H1 (cell line): Measurements from ENCODE around the gene TXNL4B. TPM values are rescaled to one million over a fixed set of nuclear protein-coding genes. Genes with fewer than 3 reads are reported as not detected.

Experiments used
- CTCF ChIA-PET: fragments of 300-600 bp; sonication (Branson Sonifier 250); formaldehyde crosslinking; loops from one replicate; lab custom pipeline; 2021; ENCODE audit not compliant: partially characterized antibody; lab: Charles Lee
- POLR2A ChIA-PET: fragments of 300-600 bp; sonication (Branson Sonifier 250); formaldehyde crosslinking; loops from one replicate; lab custom pipeline; 2021; ENCODE audit warnings: inconsistent platforms; ENCODE audit not compliant: partially characterized antibody; lab: Charles Lee
- DNase-seq, 2 experiments: peaks; one replicate each; pipeline versions ENCODE4 v3.0.0 to v3.0.0-alpha.2; 2010 to 2022; ENCODE audit warnings: low spot score in 2 of 2, low read depth in 1 of 2, mixed read lengths in 1 of 2
- FAIRE-seq: peaks from 2 replicates; lab custom pipeline; 2011; peaks lifted over from hg19 to GRCh38; lab: Jason Lieb, UNC
- H2AFZ ChIP-seq: 2 replicates; pipeline ENCODE4 v1.8.1; 2012; ENCODE audit warnings: low read length, inconsistent platforms
- H2AK5ac ChIP-seq: 2 replicates; pipeline ENCODE4 v1.6.1; 2013; ENCODE audit warnings: low read depth, low read length
- H2BK120ac ChIP-seq: replicated peaks from 2 replicates; pipeline ENCODE3; 2013; ENCODE audit warnings: low read depth, low read length, inconsistent platforms
- H2BK12ac ChIP-seq: 2 replicates; pipeline ENCODE4 v1.6.1; 2013; ENCODE audit warnings: low read depth, low read length
- H2BK15ac ChIP-seq: 2 replicates; pipeline ENCODE4 v1.6.1; 2013; ENCODE audit warnings: low read length
- H2BK20ac ChIP-seq: 2 replicates; pipeline ENCODE4 v1.6.1; 2013; ENCODE audit warnings: low read length
- H2BK5ac ChIP-seq: 2 replicates; pipeline ENCODE4 v1.6.1; 2013; ENCODE audit warnings: low read depth, low read length
- H3K14ac ChIP-seq: 2 replicates; pipeline ENCODE4 v1.6.1; 2013; ENCODE audit warnings: inconsistent platforms; ENCODE audit not compliant: insufficient read length
- H3K18ac ChIP-seq: 2 replicates; pipeline ENCODE4 v1.6.1; 2013; ENCODE audit warnings: low read length; ENCODE audit errors: extremely low read depth
- H3K23ac ChIP-seq: 2 replicates; pipeline ENCODE4 v1.6.1; 2013; ENCODE audit warnings: inconsistent platforms; ENCODE audit not compliant: insufficient read length
- H3K23me2 ChIP-seq: 2 replicates; pipeline ENCODE4 v1.6.1; 2013; ENCODE audit warnings: low read depth, low read length
- H3K27ac ChIP-seq: 2 replicates; pipeline ENCODE4 v1.6.1; 2011; ENCODE audit warnings: low read depth, low read length, inconsistent platforms
- H3K27me3 ChIP-seq, 4 experiments: replicated peaks in 1 of 4; 1 replicate in 1 of 4; 2 replicates in 3 of 4; pipeline versions ENCODE4 v1.6.1 to v1.8.1; 2011 to 2013; ENCODE audit warnings: low read length in 3 of 4, mild to moderate bottlenecking in 3 of 4, inconsistent platforms in 2 of 4, mixed read lengths in 2 of 4, moderate library complexity in 1 of 4; ENCODE audit not compliant: control insufficient read depth in 3 of 4, insufficient read depth in 3 of 4; ENCODE audit errors: extremely low read depth in 1 of 4
- H3K36me3 ChIP-seq, 4 experiments: 2 replicates each; pipeline versions ENCODE4 v1.6.1 to v1.8.1; 2011 to 2013; ENCODE audit warnings: mild to moderate bottlenecking in 4 of 4, low read length in 3 of 4, moderate library complexity in 2 of 4, control low read depth in 1 of 4, inconsistent platforms in 1 of 4; ENCODE audit not compliant: insufficient read depth in 4 of 4, control insufficient read depth in 2 of 4
- H3K4ac ChIP-seq: replicated peaks from 2 replicates; pipeline ENCODE3; 2013; ENCODE audit warnings: low read length, low read depth, mixed read lengths, inconsistent platforms; ENCODE audit not compliant: insufficient read length
- H3K4me1 ChIP-seq, 4 experiments: replicated peaks in 1 of 4; 1 replicate in 1 of 4; 2 replicates in 3 of 4; pipeline versions ENCODE4 v1.6.1 to v1.8.1; 2011 to 2013; ENCODE audit warnings: low read length in 3 of 4, inconsistent platforms in 2 of 4, mixed read lengths in 1 of 4; ENCODE audit not compliant: insufficient read depth in 4 of 4, control insufficient read depth in 3 of 4
- H3K4me2 ChIP-seq, 2 experiments: 2 replicates each; pipeline versions ENCODE4 v1.6.1 to v1.8.1; 2011 to 2013; ENCODE audit warnings: low read depth in 2 of 2, low read length in 2 of 2, control low read depth in 1 of 2, inconsistent platforms in 1 of 2, mild to moderate bottlenecking in 1 of 2; ENCODE audit not compliant: insufficient read depth in 1 of 2
- H3K4me3 ChIP-seq, 4 experiments: fragments of 200-600, 300-600 bp in 1 of 4; sonication (generic), shearing (Covaris generic), sonication (Bioruptor Twin) in 1 of 4; 2 replicates each; pipeline versions ENCODE4 v1.5.1 to v1.8.1; 2011 to 2016; ENCODE audit warnings: low read length in 4 of 4, low read depth in 3 of 4, control low read depth in 2 of 4, inconsistent platforms in 2 of 4, mild to moderate bottlenecking in 2 of 4, mixed read lengths in 1 of 4, moderate library complexity in 1 of 4; ENCODE audit not compliant: insufficient read depth in 2 of 4; ENCODE audit errors: extremely low read depth in 1 of 4
- H3K56ac ChIP-seq: replicated peaks from 2 replicates; pipeline ENCODE3; 2013; ENCODE audit warnings: low read depth, mild to moderate bottlenecking, mixed read lengths, low read length, inconsistent platforms; ENCODE audit not compliant: insufficient read length
- H3K79me1 ChIP-seq: 2 replicates; pipeline ENCODE4 v1.6.1; 2013; ENCODE audit warnings: low read depth, low read length, control low read depth
- H3K79me2 ChIP-seq, 2 experiments: 2 replicates each; pipeline versions ENCODE4 v1.6.1 to v1.8.1; 2012 to 2013; ENCODE audit warnings: low read length in 2 of 2, mild to moderate bottlenecking in 2 of 2, inconsistent platforms in 1 of 2; ENCODE audit not compliant: insufficient read depth in 2 of 2, control insufficient read depth in 1 of 2
- H3K9ac ChIP-seq, 4 experiments: replicated peaks in 1 of 4; 1 replicate in 1 of 4; 2 replicates in 3 of 4; pipeline versions ENCODE4 v1.6.1 to v1.8.1; 2011 to 2013; ENCODE audit warnings: low read depth in 3 of 4, low read length in 3 of 4, control low read depth in 2 of 4, mild to moderate bottlenecking in 2 of 4, moderate library complexity in 2 of 4, inconsistent platforms in 1 of 4; ENCODE audit errors: extremely low read depth in 1 of 4
- H3K9me3 ChIP-seq, 2 experiments: 2 replicates each; pipeline versions ENCODE4 v1.6.1 to v1.8.1; 2012 to 2013; ENCODE audit warnings: mild to moderate bottlenecking in 2 of 2, moderate library complexity in 2 of 2, control low read depth in 1 of 2, inconsistent platforms in 1 of 2, low read depth in 1 of 2, low read length in 1 of 2, mixed read lengths in 1 of 2; ENCODE audit not compliant: insufficient read depth in 2 of 2
- H4K20me1 ChIP-seq, 2 experiments: replicated peaks in 1 of 2; 2 replicates each; pipeline versions ENCODE3 to v1.8.1; 2011 to 2013; ENCODE audit warnings: inconsistent platforms in 2 of 2, low read length in 2 of 2, mild to moderate bottlenecking in 1 of 2; ENCODE audit not compliant: insufficient read depth in 2 of 2, control insufficient read depth in 1 of 2
- H4K5ac ChIP-seq: 2 replicates; pipeline ENCODE4 v1.6.1; 2013; ENCODE audit warnings: low read length, low read depth, mixed read lengths, inconsistent platforms; ENCODE audit not compliant: insufficient read length
- H4K8ac ChIP-seq: 2 replicates; pipeline ENCODE4 v1.8.0; 2013; ENCODE audit warnings: mild to moderate bottlenecking, moderate library complexity, low read length, inconsistent platforms; ENCODE audit not compliant: insufficient read depth; ENCODE audit errors: extremely low read depth
- H4K91ac ChIP-seq: replicated peaks from 2 replicates; pipeline ENCODE3; 2013; ENCODE audit warnings: low read length, mixed read lengths, inconsistent platforms; ENCODE audit not compliant: insufficient read length
- ATF2 ChIP-seq: IDR thresholded peaks from 2 replicates; pipeline ENCODE4 v1.6.1; 2012; ENCODE audit warnings: low read length, inconsistent platforms
- CBX5 ChIP-seq: fragments of 300-800, 300-1000 bp; sonication (generic); IDR thresholded peaks from 2 replicates; pipeline ENCODE4 v1.7.1; 2016; ENCODE audit warnings: antibody characterized with exemption, low read length, low read depth
- CHD2 ChIP-seq: IDR thresholded peaks from 2 replicates; pipeline ENCODE4 v1.6.1; 2012; ENCODE audit warnings: low read length, improper control_type of control experiment
- E2F6 ChIP-seq: IDR thresholded peaks from 2 replicates; pipeline ENCODE4 v1.6.1; 2012; ENCODE audit warnings: inconsistent platforms
- FOSL1 ChIP-seq: IDR thresholded peaks from 2 replicates; pipeline ENCODE4 v1.6.1; 2011; ENCODE audit warnings: mild to moderate bottlenecking, low read depth, low read length, moderate library complexity; ENCODE audit not compliant: insufficient read depth
- MAFK ChIP-seq: IDR thresholded peaks from 2 replicates; pipeline ENCODE4 v1.6.1; 2012; ENCODE audit warnings: low read depth, mild to moderate bottlenecking, improper control_type of control experiment, low read length
- NRF1 ChIP-seq: IDR thresholded peaks from 2 replicates; pipeline ENCODE4 v1.6.1; 2011; ENCODE audit warnings: mild to moderate bottlenecking, low read depth, low read length, improper control_type of control experiment
- RBBP5 ChIP-seq: IDR thresholded peaks from 2 replicates; pipeline ENCODE4 v1.7.1; 2012; ENCODE audit warnings: low read depth, mild to moderate bottlenecking, inconsistent platforms, low read length, moderate library complexity, borderline replicate concordance
- SIRT6 ChIP-seq: IDR thresholded peaks from one replicate; pipeline ENCODE4 v1.7.1; 2012; ENCODE audit warnings: low read length, inconsistent platforms
- SP2 ChIP-seq: IDR thresholded peaks from 2 replicates; pipeline ENCODE4 v1.6.1; 2012; ENCODE audit warnings: mild to moderate bottlenecking, low read length, inconsistent platforms
- SRF ChIP-seq: IDR thresholded peaks from 2 replicates; pipeline ENCODE4 v1.6.1; 2011; ENCODE audit warnings: mild to moderate bottlenecking, low read depth, low read length, moderate library complexity
- SUZ12 ChIP-seq: fragments of 200-600 bp; sonication (generic); IDR thresholded peaks from 2 replicates; pipeline ENCODE4 v1.6.1; 2012; ENCODE audit warnings: mild to moderate bottlenecking, inconsistent platforms, low read length, moderate library complexity, mixed read lengths
- WGBS, 2 experiments: shearing (Covaris generic) in 1 of 2; methylation state at CpG; one replicate each; pipeline versions ENCODE4 v1.1.6 to v1.1.7; 2013 to 2015; ENCODE audit warnings: low lambda C conversion rate in 2 of 2, mixed read lengths in 2 of 2, inconsistent platforms in 1 of 2, low coverage in 1 of 2, missing lambda C conversion rate in 1 of 2; ENCODE audit not compliant: insufficient replicate concordance in 2 of 2, insufficient coverage in 1 of 2, insufficient read length in 1 of 2; ENCODE audit errors: extremely low coverage in 1 of 2, missing lambda C conversion rate in 1 of 2; 5-methylcytosine and 5-hydroxymethylcytosine counted together
- polyA plus RNA-seq, 7 experiments: library from polyadenylated mRNA; depleted of rRNA in 3 of 7; stranded (reverse) in 5 of 7; unstranded in 2 of 7; fragments of >200 nt in 5 of 7; fragments of 200-250 nt in 2 of 7; gene quantifications; 1 replicate in 5 of 7; 2 replicates in 1 of 7; 4 replicates in 1 of 7; pipeline versions ENCODE4 v1.2.1 to v1.2.3, GENCODE V29; 2011 to 2013; ENCODE audit warnings: missing spikeins in 2 of 7, mixed read lengths in 2 of 7
- total RNA-seq: library from RNA; stranded (reverse); fragmentation: NEBNext Ultra II Directional; extraction: Animal tissue kit (Norgen Biotek cat#: 25700); gene quantifications from 2 replicates; pipeline ENCODE4 v1.2.1, GENCODE V29; 2021

Gene TXNL4B
- total and polyA plus RNA-seq, 2 of the 8 experiments (the other 6 are each of a cell fraction or from before 2014, with no cell fraction given), result 6.7 to 10.6 TPM

GRCh38 chr16:72101195-72101594 is 7.8 kb upstream of the TXNL4B start:
- ChIA-PET POLR2A (no interaction called here), CTCF (interaction anchor here (1.4 to 11.4 kb wide), 3 partner anchors 17 to 80 kb away, joined by 3 to 108 read pairs (median 4); no protein-coding TSS in a partner anchor)
- Histone ChIP-seq H3K9me3 (no peaks in the 10 kb centered on the region), H3K4ac (no peak overlapping the region), H3K9ac (no peak overlapping the region), H4K5ac (no peak overlapping the region), H3K27me3 (no peaks in the 10 kb centered on the region), H3K4me1 (no peaks in the 10 kb centered on the region), H3K14ac (no peak overlapping the region), H3K79me2 (peaks cover 0 to 2% of the 10 kb centered on the region in 2 experiments; a peak in 1 of 4 replicates), H3K36me3 (peaks cover 46 to 87% (median 74%) of the 10 kb centered on the region in 4 experiments), H3K27ac (no peak overlapping the region), H4K91ac (no peak overlapping the region), H2BK120ac (no peak overlapping the region), H2BK15ac (no peak overlapping the region), H3K56ac (no peak overlapping the region), H3K18ac (no peak overlapping the region), H2BK20ac (no peak overlapping the region), H4K20me1 (peaks cover 8 to 17% of the 10 kb centered on the region in 2 experiments), H3K23ac (no peak overlapping the region), H3K4me3 (no peak overlapping the region), H2BK5ac (no peak overlapping the region), H2AFZ (no peak overlapping the region), H2AK5ac (no peak overlapping the region), H3K4me2 (no peak overlapping the region), H2BK12ac (no peak overlapping the region), H3K23me2 (no peaks in the 10 kb centered on the region), H4K8ac (no peak overlapping the region), H3K79me1 (no peaks in the 10 kb centered on the region)
- TF ChIP-seq CHD2, result no peak
- TF ChIP-seq RBBP5, result no peak
- TF ChIP-seq ATF2, result no peak
- no peak for TF ChIP-seq SUZ12
- TF ChIP-seq SRF, result no peak
- no peak for TF ChIP-seq MAFK
- TF ChIP-seq NRF1, result no peak
- TF ChIP-seq SP2, result no peak
- TF ChIP-seq FOSL1, result no peak
- no peak for TF ChIP-seq CBX5
- no peak for TF ChIP-seq SIRT6
- no peak for TF ChIP-seq E2F6
- no peak for DNase-seq
- WGBS, 2 experiments, result 89% methylated on average over 10 of the region's 10 CpGs; no CpG with 5 or more reads in 1 of the 2 experiments
- FAIRE-seq, result no peak
